ENCODE measurements around the gene NME1.

The NME1 gene

GRCh38 chr17:51188271-51188833 lies 35.0 kb downstream of the NME1 start:
- DNase-seq (ENCODE audit: low read depth in 2 of 2, low spot score in 1 of 2): no peak

- DNase-seq (ENCODE audit: low read depth in 2 of 2, low spot score in 1 of 2): no peak
These were observed 35.8 kb downstream of the NME1 start for GRCh38 chr17:51189162-51189561.

- no peak for DNase-seq (ENCODE audit: low read depth in 2 of 2, low spot score in 1 of 2)
These were observed 36.3 kb downstream of the NME1 start for GRCh38 chr17:51189628-51190027.

GRCh38 chr17:51191895-51192294 lies 38.5 kb downstream of the NME1 start:
- DNase-seq (ENCODE audit: low read depth in 2 of 2, low spot score in 1 of 2): no peak

- no peak for DNase-seq (ENCODE audit: low read depth in 2 of 2, low spot score in 1 of 2)
These were observed 44.4 kb downstream of the NME1 start for GRCh38 chr17:51197754-51198153.

GRCh38 chr17:51200295-51200694 lies 46.9 kb downstream of the NME1 start:
- no peak for DNase-seq (ENCODE audit: low read depth in 2 of 2, low spot score in 1 of 2)

- no peak for DNase-seq (ENCODE audit: low read depth in 2 of 2, low spot score in 1 of 2)
These were observed 47.5 kb downstream of the NME1 start for GRCh38 chr17:51200846-51201245.

GRCh38 chr17:51203838-51204237 lies 50.5 kb downstream of the NME1 start:
- DNase-seq (ENCODE audit: low read depth in 2 of 2, low spot score in 1 of 2): no peak

Measured in stimulated activated CD8-positive, alpha-beta memory T cell treated with anti-CD3 and anti-CD28 coated beads, Interleukin-4, amount 100 ng/mL, for 4 hours (primary cell).